WTC11 (cell line): ENCODE measurements around the gene RPIA. TPM values are rescaled to one million over a fixed set of nuclear protein-coding genes. Genes with fewer than 3 reads are reported as not detected.

Source experiments
- ATAC-seq: fragments of 200-7000 bp; cut with Tn5 transposase; 2 replicates; pipeline ENCODE4 v1.10.0; 2021; ENCODE audit warnings: mild to moderate bottlenecking, moderate library complexity
- CTCF ChIA-PET: fragments of 300-600 bp; sonication (Branson Sonifier 250); formaldehyde crosslinking; loops from one replicate; lab custom pipeline; 2021; ENCODE audit warnings: antibody characterized with exemption; lab: Charles Lee
- POLR2A ChIA-PET: fragments of 350-600 bp; sonication (Branson Sonifier 250); formaldehyde crosslinking; loops from one replicate; lab custom pipeline; 2021; ENCODE audit warnings: antibody characterized with exemption; lab: Charles Lee
- DNase-seq: peaks from one replicate; pipeline ENCODE4 v3.0.0; 2021; ENCODE audit warnings: low spot score
- H3K27ac Mint-ChIP-seq: 2 replicates; pipeline ENCODE4 v1.8.0; 2021; ENCODE audit warnings: mixed read lengths
- H3K27me3 Mint-ChIP-seq: 2 replicates; pipeline ENCODE4 v1.8.0; 2021; ENCODE audit warnings: low read depth, mild to moderate bottlenecking, moderate library complexity, mixed read lengths
- H3K36me3 Mint-ChIP-seq: 2 replicates; pipeline ENCODE4 v1.8.0; 2021; ENCODE audit warnings: mixed read lengths
- H3K4me1 Mint-ChIP-seq: 2 replicates; pipeline ENCODE4 v1.8.0; 2022; ENCODE audit warnings: mixed read lengths
- H3K4me3 Mint-ChIP-seq: 2 replicates; pipeline ENCODE4 v1.8.0; 2021; ENCODE audit warnings: mild to moderate bottlenecking, moderate library complexity, mixed read lengths
- H3K9me3 Mint-ChIP-seq: 2 replicates; pipeline ENCODE4 v1.8.0; 2021; ENCODE audit warnings: mixed read lengths
- AR ChIP-seq: fragments of 250-450 bp; sonication (Bioruptor Pico); IDR thresholded peaks from 2 replicates; pipeline ENCODE4 v1.9.0; 2021; ENCODE audit warnings: mild to moderate bottlenecking
- ATF3 ChIP-seq: sonication (generic); formaldehyde crosslinking; conservative IDR thresholded peaks from 2 replicates; pipeline ENCODE4 v1.8.1; 2022; ENCODE audit warnings: mild to moderate bottlenecking, missing genetic modification reagents
- ATF6 ChIP-seq: sonication (generic); formaldehyde crosslinking; IDR thresholded peaks from 2 replicates; pipeline ENCODE4 v1.8.1; 2023; ENCODE audit warnings: mild to moderate bottlenecking, missing genetic modification reagents
- CDX4 ChIP-seq: fragments of 250-450 bp; sonication (Bioruptor Pico); IDR thresholded peaks from 2 replicates; pipeline ENCODE4 v1.9.0; 2021; ENCODE audit warnings: moderate library complexity, mild to moderate bottlenecking, inconsistent platforms, borderline replicate concordance
- EMX1 ChIP-seq: fragments of 250-450 bp; sonication (Bioruptor Pico); IDR thresholded peaks from 2 replicates; pipeline ENCODE4 v1.8.0; 2021; ENCODE audit warnings: mild to moderate bottlenecking
- ESRRA ChIP-seq: sonication (generic); formaldehyde crosslinking; IDR thresholded peaks from 2 replicates; pipeline ENCODE4 v1.8.1; 2022; ENCODE audit warnings: mild to moderate bottlenecking, missing genetic modification reagents, borderline replicate concordance
- FOXJ3 ChIP-seq: sonication (generic); formaldehyde crosslinking; IDR thresholded peaks from 2 replicates; pipeline ENCODE4 v1.9.0; 2021; ENCODE audit warnings: missing genetic modification reagents, mild to moderate bottlenecking, borderline replicate concordance
- FOXP4 ChIP-seq: sonication (generic); formaldehyde crosslinking; IDR thresholded peaks from 2 replicates; pipeline ENCODE4 v1.8.0; 2022; ENCODE audit warnings: mild to moderate bottlenecking, missing genetic modification reagents
- NR2C2 ChIP-seq: sonication (generic); formaldehyde crosslinking; IDR thresholded peaks from 2 replicates; pipeline ENCODE4 v1.8.0; 2022; ENCODE audit warnings: mild to moderate bottlenecking, missing genetic modification reagents
- PRRX2 ChIP-seq: fragments of 250-450 bp; sonication (Bioruptor Pico); IDR thresholded peaks from 2 replicates; pipeline ENCODE4 v1.8.0; 2021; ENCODE audit warnings: mild to moderate bottlenecking
- TCF7 ChIP-seq: sonication (generic); formaldehyde crosslinking; IDR thresholded peaks from 2 replicates; pipeline ENCODE4 v1.8.0; 2022; ENCODE audit warnings: mild to moderate bottlenecking, low read depth, missing genetic modification reagents, moderate library complexity
- ZBTB21 ChIP-seq: sonication (generic); formaldehyde crosslinking; IDR thresholded peaks from 2 replicates; pipeline ENCODE4 v1.8.1; 2023; ENCODE audit warnings: mild to moderate bottlenecking, missing genetic modification reagents, borderline replicate concordance
- ZBTB43 ChIP-seq: sonication (generic); formaldehyde crosslinking; IDR thresholded peaks from 2 replicates; pipeline ENCODE4 v1.8.1; 2023; ENCODE audit warnings: mild to moderate bottlenecking, missing genetic modification reagents
- ZMAT4 ChIP-seq: fragments of 250-450 bp; sonication (Bioruptor Pico); IDR thresholded peaks from 2 replicates; pipeline ENCODE4 v1.9.0; 2021; ENCODE audit warnings: mild to moderate bottlenecking
- ZNF121 ChIP-seq: sonication (generic); formaldehyde crosslinking; IDR thresholded peaks from 2 replicates; pipeline ENCODE4 v1.8.0; 2023; ENCODE audit warnings: missing genetic modification reagents
- ZNF232 ChIP-seq: sonication (generic); formaldehyde crosslinking; IDR thresholded peaks from 2 replicates; pipeline ENCODE4 v1.8.0; 2022; ENCODE audit warnings: mild to moderate bottlenecking, missing genetic modification reagents
- ZNF317 ChIP-seq: sonication (generic); formaldehyde crosslinking; IDR thresholded peaks from 2 replicates; pipeline ENCODE4 v1.8.1; 2023; ENCODE audit warnings: low read depth, mild to moderate bottlenecking, moderate library complexity, missing genetic modification reagents, borderline replicate concordance
- total RNA-seq: library from RNA; stranded (reverse); gene quantifications from 3 replicates; pipeline ENCODE4 v1.2.3, GENCODE V29; 2021
- TF ChIP-seq, protein P1 (sequence below): fragments of 250-450 bp; sonication (Bioruptor Pico); conservative IDR thresholded peaks from 2 replicates; pipeline ENCODE4 v1.9.0; 2021; ENCODE audit warnings: mild to moderate bottlenecking

RPIA gene
- total RNA-seq, 1 experiment from 2014 or later = 23.4 TPM

- POLR2A ChIA-PET = no interaction called here
- ATAC-seq (no peak), DNase-seq (no peak)
- H3K36me3 Mint-ChIP-seq = peaks cover 70% of the 10 kb centered on the region
- H3K4me3 Mint-ChIP-seq = no peak overlapping the region
- peaks cover 77% of the 10 kb centered on the region for H3K9me3 Mint-ChIP-seq
- peaks cover 15% of the 10 kb centered on the region for H3K4me1 Mint-ChIP-seq
- CTCF ChIA-PET = interaction anchor here (1.5 kb wide), 1 partner anchor 17 kb away, joined by 4 read pairs; no protein-coding TSS in a partner anchor
- H3K27ac Mint-ChIP-seq = no peak overlapping the region
- no peak for TF ChIP-seq ZMAT4 (CRISPR knock-in tag)
- no peak for TF ChIP-seq ATF6
- no peak for TF ChIP-seq FOXP4
- TF ChIP-seq ATF3 (CRISPR knock-in tag) = no peak
- TF ChIP-seq ESRRA = no peak
- TF ChIP-seq ZNF232 (CRISPR knock-in tag) = no peak
- TF ChIP-seq EMX1 = no peak
- TF ChIP-seq FOXJ3 = no peak
- TF ChIP-seq ZBTB21 (CRISPR knock-in tag) = no peak
- no peak for TF ChIP-seq ZNF121 (CRISPR knock-in tag)
- no peak for TF ChIP-seq ZNF317
- no peak for TF ChIP-seq NR2C2 (CRISPR knock-in tag)
- no peak for TF ChIP-seq ZBTB43
- no peak for TF ChIP-seq PRRX2 (CRISPR knock-in tag)
- TF ChIP-seq TCF7 (CRISPR knock-in tag) = no peak
- no peak for TF ChIP-seq CDX4 (CRISPR knock-in tag)
- TF ChIP-seq, protein P1, sequence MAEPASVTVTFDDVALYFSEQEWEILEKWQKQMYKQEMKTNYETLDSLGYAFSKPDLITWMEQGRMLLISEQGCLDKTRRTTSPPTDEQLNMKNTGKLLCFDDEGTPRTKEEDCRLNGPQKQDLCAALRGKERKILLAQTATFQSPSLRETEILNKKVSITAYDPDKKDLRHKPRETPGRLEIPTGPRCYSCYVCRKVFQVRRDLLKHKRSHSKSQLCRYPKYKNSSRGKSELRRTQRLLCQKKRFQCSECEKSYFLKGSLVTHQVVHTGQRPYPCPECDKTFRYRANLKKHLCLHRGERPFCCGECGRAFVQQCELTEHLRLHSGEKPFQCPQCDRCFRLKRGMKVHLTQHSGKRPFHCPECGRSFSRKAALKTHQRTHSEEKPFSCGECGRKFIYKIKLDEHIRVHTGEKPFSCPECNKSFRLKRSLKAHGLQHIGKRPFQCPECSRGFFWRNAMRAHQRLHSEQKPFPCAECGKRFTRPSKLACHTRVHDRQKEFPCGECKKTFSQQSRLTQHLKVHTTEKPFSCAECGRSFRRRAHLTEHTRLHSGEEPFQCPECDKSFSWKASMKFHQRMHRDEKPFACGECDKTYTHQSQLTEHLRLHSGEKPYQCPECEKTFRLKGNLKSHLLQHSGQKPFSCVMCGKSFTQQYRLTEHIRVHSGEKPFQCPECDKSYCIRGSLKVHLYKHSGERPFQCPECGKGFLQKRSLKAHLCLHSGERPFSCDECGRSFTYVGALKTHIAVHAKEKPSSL (CRISPR knock-in tag) = no peak
- no peak for TF ChIP-seq AR
- H3K27me3 Mint-ChIP-seq = peaks cover 43% of the 10 kb centered on the region
Observed at GRCh38 chr2:88687384-88687783, 4.1 kb upstream of the RPIA start.
